Muscle layer of duodenum (tissue), 2 donors: Measurements from ENCODE around the gene GPR142.

Source experiments
- H3K27ac ChIP-seq: one replicate; pipeline ENCODE4 v1.7.0; 2013; ENCODE audit warnings: mild to moderate bottlenecking, low read length
- H3K27me3 ChIP-seq: one replicate; pipeline ENCODE4 v1.7.0; 2013; ENCODE audit warnings: low read depth, mild to moderate bottlenecking, control low read depth, low read length
- H3K36me3 ChIP-seq, 2 donors: one replicate each; pipeline ENCODE4 v1.7.0; 2013; ENCODE audit warnings: low read length in 2 of 2, control low read depth in 1 of 2, mild to moderate bottlenecking in 1 of 2; ENCODE audit not compliant: insufficient read depth in 2 of 2, control insufficient read depth in 1 of 2
- H3K4me1 ChIP-seq, 2 donors: one replicate each; pipeline ENCODE4 v1.7.0; 2013; ENCODE audit warnings: low read length in 2 of 2, mild to moderate bottlenecking in 2 of 2, control low read depth in 1 of 2, moderate library complexity in 1 of 2; ENCODE audit not compliant: insufficient read depth in 2 of 2, control insufficient read depth in 1 of 2
- H3K4me3 ChIP-seq, 2 donors: one replicate each; pipeline ENCODE4 v1.7.0; 2013; ENCODE audit warnings: low read length in 2 of 2, low read depth in 1 of 2, mild to moderate bottlenecking in 1 of 2
- H3K9me3 ChIP-seq, 2 donors: one replicate each; pipeline ENCODE4 v1.7.0; 2013; ENCODE audit warnings: low read length in 2 of 2, control low read depth in 1 of 2, mild to moderate bottlenecking in 1 of 2; ENCODE audit not compliant: control insufficient read depth in 1 of 2
- donor health status: healthy.

Gene GPR142

GRCh38 chr17:74367206-74367605 lies at the start of gene GPR142:
Gene GPR142 (plus strand): TSS chr17:74367506. CDS start chr17:74369541, 2,035 bp downstream.
- H3K4me1 ChIP-seq, result peaks cover 0 to 13% of the 10 kb centered on the region in 2 donors
- H3K27me3 ChIP-seq, result peaks cover 5% of the 10 kb centered on the region
- no peaks in the 10 kb centered on the region for H3K36me3 ChIP-seq
- H3K27ac ChIP-seq, result no peak within 1 kb of the TSS
- H3K9me3 ChIP-seq, result no peaks in the 10 kb centered on the region
- H3K4me3 ChIP-seq, result no peak within 1 kb of the TSS

DNA sequence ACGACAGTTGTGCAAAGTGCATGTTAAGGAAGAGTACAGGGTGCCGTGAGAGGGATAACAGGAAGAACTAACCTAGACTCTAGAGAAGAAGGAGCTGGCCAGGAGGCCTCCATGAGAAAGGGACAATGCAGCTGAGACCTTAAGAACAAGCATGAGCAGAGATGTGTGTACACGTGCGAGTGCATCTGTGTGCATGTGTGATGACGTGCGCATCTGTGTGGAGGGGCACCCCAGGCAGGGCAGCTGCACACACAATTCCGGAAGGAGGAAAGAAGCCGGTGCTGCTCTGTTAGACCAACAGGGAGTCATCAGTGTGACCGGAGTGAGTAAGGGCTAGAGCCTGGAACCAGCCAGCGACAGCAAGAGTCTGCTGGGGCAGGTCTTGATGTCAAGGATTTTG lies 48.9 kb upstream of the GPR142 start:
- peaks cover 4% of the 10 kb centered on the region for H3K27me3 ChIP-seq
- no peaks in the 10 kb centered on the region for H3K9me3 ChIP-seq
- no peak overlapping the region for H3K4me3 ChIP-seq
- no peak overlapping the region for H3K27ac ChIP-seq
- H3K36me3 ChIP-seq, result no peaks in the 10 kb centered on the region
- H3K4me1 ChIP-seq, result no peaks in the 10 kb centered on the region

DNA sequence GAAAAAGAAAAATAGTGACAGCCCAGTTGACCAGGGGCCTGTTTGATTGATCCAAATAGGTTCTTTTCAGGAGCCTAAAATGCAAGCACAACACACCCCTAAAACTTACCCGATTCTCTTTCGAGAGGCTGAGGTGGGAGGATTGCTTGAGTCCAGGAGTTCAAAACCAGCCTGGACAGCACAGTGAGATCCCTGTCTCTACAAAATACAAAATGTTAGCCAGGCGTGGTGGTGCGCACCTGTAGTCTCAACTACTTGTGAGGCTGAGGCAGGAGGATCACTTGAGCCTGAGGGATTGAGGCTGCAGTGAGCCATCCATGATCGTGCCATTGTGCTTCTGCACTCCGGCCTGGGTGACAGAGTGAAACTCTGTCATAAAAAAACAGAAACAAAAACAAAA lies 42.8 kb upstream of the GPR142 start:
- Histone ChIP-seq H3K27me3 (peaks cover 21% of the 10 kb centered on the region), H3K9me3 (no peaks in the 10 kb centered on the region), H3K4me3 (no peak overlapping the region), H3K4me1 (peaks cover 3 to 19% of the 10 kb centered on the region in 2 donors), H3K27ac (no peak overlapping the region), H3K36me3 (no peaks in the 10 kb centered on the region)

DNA sequence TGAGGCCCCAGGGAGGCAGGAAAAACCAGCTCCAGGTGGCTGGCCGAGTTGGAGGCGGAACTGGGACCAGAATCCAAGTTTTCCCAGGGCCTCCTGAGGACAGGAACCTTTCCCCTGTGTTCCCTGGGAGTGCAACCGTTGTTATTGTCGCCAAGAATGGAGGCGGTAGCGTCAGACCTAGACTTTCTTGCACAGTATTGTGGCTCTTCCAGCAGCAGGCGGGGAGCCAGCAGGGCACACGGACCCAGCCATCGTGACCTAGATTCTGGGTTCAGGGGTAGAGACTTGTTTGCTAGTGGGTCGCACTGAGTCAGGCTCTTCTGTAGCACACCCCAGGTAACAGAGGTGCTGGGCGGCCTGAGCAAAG lies 41.9 kb upstream of the GPR142 start:
- no peaks in the 10 kb centered on the region for H3K9me3 ChIP-seq
- no peaks in the 10 kb centered on the region for H3K36me3 ChIP-seq
- peak overlapping the region; percentile 26 to 65 for H3K4me3 ChIP-seq
- H3K27ac ChIP-seq, result no peak overlapping the region
- peaks cover 21% of the 10 kb centered on the region for H3K27me3 ChIP-seq
- H3K4me1 ChIP-seq, result peaks cover 3 to 19% of the 10 kb centered on the region in 2 donors

DNA sequence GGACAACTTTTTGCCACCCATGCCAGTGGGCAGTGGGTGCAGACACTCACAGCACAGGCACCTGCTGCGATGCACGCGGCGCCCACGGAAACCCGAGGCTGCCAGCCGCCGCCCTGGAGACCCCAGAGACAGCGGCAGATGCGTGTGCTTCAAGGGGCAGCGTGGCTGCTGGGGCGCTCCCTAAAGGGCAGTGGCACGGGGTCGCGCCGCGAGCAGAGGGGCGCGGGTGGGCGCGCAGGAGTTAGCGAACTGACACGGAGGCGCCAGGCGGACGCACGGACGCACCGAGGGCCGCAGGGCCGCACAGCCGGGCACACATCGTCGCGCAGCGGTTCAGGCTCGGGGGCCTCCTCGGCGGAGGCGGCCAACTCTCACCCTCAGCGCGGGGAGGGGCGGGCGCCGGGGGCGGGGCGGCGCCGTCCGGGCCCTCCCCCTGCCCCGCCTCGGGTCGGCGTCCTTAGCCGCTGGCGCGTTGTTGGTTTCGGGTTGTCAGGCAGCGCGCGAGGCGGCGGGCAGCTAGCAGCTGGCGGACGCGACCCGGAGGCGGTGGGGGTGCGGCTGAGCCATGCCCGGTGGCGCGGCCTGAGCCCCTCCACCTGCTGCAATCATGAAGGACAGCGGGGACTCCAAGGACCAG lies 41.4 kb upstream of the GPR142 start, which contains the start of gene KIF19:
KIF19 (plus strand) TSS at position 484 of the 637 bp plus-strand sequence; CDS start at position 608, 124 bp downstream.
- Histone ChIP-seq H3K27ac (no peak within 1 kb of the TSS), H3K4me1 (peaks cover 3 to 19% of the 10 kb centered on the region in 2 donors), H3K36me3 (no peaks in the 10 kb centered on the region), H3K27me3 (peaks cover 21% of the 10 kb centered on the region), H3K9me3 (no peaks in the 10 kb centered on the region), H3K4me3 (peak within 1 kb of the TSS; percentile 44 to 65)

- H3K36me3 ChIP-seq, result no peaks in the 10 kb centered on the region
- H3K4me1 ChIP-seq, result peaks cover 3 to 19% of the 10 kb centered on the region in 2 donors
- H3K4me3 ChIP-seq, result peak overlapping the region; percentile 44 to 65
- H3K27me3 ChIP-seq, result peaks cover 21% of the 10 kb centered on the region
- no peak overlapping the region for H3K27ac ChIP-seq
- no peaks in the 10 kb centered on the region for H3K9me3 ChIP-seq
Observed at GRCh38 chr17:74326506-74326905, 40.8 kb upstream of the GPR142 start.

DNA sequence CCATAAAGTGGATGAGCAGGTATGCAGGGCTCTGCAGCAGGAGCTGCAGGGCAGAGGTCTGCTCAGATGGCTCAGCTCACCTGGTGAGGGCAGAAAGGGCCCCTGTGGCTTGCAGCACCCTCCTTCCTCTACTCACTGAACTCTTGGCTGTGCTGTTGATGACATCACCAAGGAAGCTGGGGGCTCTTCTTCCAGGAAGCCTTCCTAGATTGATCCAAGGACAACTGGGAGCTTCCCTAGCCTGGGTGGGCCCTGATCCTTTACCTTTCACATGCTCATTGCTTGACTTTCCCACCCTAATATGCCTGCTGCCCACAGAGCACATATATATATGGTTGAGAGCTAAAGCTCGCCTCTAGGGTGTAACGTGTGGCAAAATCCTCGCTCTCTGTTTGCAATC lies 38.8 kb upstream of the GPR142 start:
- H3K9me3 ChIP-seq, result no peaks in the 10 kb centered on the region
- no peak overlapping the region for H3K27ac ChIP-seq
- H3K4me1 ChIP-seq, result peaks cover 3 to 19% of the 10 kb centered on the region in 2 donors
- peaks cover 18% of the 10 kb centered on the region for H3K27me3 ChIP-seq
- H3K36me3 ChIP-seq, result no peaks in the 10 kb centered on the region
- H3K4me3 ChIP-seq, result no peak overlapping the region

DNA sequence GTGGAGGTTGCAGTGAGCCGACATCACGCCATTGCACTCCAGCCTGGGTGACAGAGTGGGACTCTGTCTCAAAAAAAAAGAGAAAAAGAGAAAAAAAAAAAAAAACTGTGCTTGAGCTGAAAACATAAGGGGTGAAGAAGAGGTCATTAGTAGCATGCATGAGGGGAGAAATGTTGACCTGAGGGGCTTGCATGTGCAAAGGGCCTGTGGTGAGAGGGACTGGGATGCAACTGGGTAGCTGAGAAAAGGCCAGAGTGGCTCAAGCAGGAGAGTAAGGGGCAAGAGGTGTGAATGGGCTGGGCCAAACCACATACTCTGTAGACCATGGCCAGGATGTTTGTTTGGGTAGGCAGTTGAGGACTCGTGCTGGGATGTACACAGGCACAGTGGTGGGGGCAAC lies 37.9 kb upstream of the GPR142 start:
- Histone ChIP-seq H3K27ac (no peak overlapping the region), H3K4me1 (peaks cover 3 to 19% of the 10 kb centered on the region in 2 donors), H3K4me3 (no peak overlapping the region), H3K27me3 (peaks cover 18% of the 10 kb centered on the region), H3K36me3 (no peaks in the 10 kb centered on the region), H3K9me3 (peaks cover 0 to 5% of the 10 kb centered on the region in 2 donors)

DNA sequence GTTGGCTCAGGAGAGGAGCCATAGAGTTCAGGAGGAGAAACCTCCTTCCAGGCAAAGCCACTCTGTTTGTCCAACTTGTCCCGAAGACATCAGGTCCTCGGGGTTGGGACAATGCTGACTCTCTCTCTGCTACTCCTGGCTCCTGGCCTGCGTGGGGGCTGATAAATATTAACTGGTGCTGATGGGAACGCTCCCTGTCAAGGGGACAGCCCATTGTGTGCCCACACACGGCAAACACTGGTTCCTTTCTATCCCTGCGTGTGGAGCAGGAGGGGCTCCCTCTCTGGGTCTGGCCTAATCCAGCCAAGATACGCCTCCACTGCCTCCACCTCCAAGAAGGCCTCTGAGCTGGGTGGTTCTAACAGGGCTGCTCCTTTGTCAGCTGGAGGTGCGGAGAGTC lies 36.9 kb upstream of the GPR142 start:
- Histone ChIP-seq H3K4me3 (no peak overlapping the region), H3K9me3 (peaks cover 0 to 6% of the 10 kb centered on the region in 2 donors), H3K27ac (no peak overlapping the region), H3K36me3 (no peaks in the 10 kb centered on the region), H3K4me1 (peaks cover 3 to 16% of the 10 kb centered on the region in 2 donors), H3K27me3 (peaks cover 18% of the 10 kb centered on the region)

DNA sequence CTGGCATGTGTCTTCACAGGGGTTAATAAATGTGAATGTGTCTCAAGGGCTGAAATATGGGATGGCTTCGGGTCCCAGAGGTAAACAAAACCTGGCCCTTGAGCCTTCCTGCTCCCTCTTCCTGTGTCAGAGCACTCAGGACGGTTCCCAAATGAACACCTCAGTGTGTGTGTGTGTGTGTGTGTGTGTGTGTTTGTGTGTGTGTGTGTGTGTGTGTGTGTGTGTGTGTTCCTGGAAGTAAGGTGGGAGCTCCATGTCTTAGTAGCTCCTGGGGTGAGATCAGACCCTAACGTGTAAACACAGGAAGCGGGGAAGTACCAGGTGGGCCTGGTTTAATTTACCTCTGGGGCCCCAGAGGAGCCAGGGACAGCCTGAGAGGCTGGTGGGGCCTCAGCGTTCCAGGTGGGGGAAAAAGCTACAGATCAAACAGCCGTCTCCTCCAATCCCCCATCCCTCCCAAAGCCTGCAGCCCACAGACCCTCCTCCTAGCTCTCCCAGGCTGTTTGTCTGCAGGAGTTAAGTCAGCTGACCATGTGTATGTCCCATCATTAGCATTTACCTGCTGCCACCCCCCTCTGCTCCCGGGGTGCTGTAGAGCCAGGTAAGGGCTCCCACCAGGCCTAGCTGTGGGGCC lies 35.2 kb upstream of the GPR142 start:
- no peak overlapping the region for H3K27ac ChIP-seq

GRCh38 chr17:74332763-74333283 lies 34.5 kb upstream of the GPR142 start:
- H3K27ac ChIP-seq, result no peak overlapping the region
- H3K36me3 ChIP-seq, result no peaks in the 10 kb centered on the region
- no peaks in the 10 kb centered on the region for H3K4me1 ChIP-seq
- H3K27me3 ChIP-seq, result peaks cover 4% of the 10 kb centered on the region
- H3K9me3 ChIP-seq, result peaks cover 0 to 6% of the 10 kb centered on the region in 2 donors
- no peak overlapping the region for H3K4me3 ChIP-seq

More for the DNA sequence above, 35.2 kb upstream of the GPR142 start:
- no peaks in the 10 kb centered on the region for H3K36me3 ChIP-seq
- peaks cover 0 to 6% of the 10 kb centered on the region in 2 donors for H3K9me3 ChIP-seq
- no peaks in the 10 kb centered on the region for H3K4me1 ChIP-seq
- peaks cover 6% of the 10 kb centered on the region for H3K27me3 ChIP-seq
- H3K4me3 ChIP-seq, result no peak overlapping the region
